HG03342 (cell line): ENCODE results near the gene NLRC5.
A peak's percentile ranks its signal among the peaks of the same experiment; 100 is the strongest.

Experiments
- ATAC-seq: cut with Tn5 transposase; IDR thresholded peaks from one replicate; pipeline ENCODE4 v1.9.1; 2021; ENCODE audit warnings: mild to moderate bottlenecking, moderate library complexity; ENCODE audit not compliant: unreplicated experiment

NLRC5 gene

DNA sequence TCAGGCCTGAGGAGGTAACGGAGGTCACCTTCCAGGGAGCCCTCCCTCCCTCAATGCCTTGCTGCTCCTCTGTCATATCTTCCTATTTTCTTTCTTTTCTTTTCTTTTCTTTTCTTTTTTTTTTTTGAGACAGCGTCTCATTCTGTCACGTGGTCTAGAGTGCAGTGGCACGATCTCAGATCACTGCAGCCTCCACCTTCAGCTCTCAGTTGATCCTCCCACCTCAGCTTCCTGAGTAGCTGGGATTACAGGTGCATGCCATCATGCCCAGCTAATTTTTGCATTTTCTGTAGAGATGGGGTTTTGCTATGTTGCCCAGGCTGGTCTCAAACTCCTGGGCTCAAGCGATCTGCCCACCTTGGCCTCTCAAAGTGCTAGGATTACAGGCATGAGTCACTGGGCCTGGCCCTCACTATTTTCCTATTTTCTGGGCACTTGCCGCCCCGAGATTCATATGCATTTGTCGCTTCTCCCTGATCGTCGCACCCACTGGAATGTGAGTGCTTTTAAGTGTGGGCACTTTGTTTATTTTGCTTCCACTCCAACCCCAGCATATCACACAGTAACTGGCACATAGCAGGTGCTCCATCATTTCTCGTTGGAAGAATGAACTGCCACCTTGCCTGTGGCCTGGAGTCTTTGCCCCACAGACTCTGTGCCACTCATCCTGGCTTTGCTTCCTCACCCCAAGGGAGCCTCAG, 134.8 kb downstream of the NLRC5 start:
- ATAC-seq, result no peak

DNA sequence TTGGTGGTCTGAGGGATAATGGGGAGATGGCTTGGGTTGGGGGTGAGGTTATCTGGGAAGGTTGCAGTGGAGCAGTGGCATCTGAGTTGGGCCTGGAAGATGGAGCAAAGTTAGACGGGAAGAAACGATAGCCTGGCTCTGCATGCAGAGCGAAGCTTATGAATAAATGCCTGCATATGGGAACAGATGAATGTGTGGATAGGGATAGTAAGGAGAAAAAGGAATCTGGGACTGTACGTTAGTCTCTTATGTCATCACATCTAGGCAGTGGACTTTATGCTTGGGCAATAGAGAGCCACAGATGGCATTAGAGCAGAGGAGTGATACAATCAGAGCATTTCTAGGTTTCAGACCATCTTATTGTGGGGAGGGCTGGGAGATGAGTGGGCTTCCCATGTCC, 136.0 kb downstream of the NLRC5 start:
- no peak for ATAC-seq

DNA sequence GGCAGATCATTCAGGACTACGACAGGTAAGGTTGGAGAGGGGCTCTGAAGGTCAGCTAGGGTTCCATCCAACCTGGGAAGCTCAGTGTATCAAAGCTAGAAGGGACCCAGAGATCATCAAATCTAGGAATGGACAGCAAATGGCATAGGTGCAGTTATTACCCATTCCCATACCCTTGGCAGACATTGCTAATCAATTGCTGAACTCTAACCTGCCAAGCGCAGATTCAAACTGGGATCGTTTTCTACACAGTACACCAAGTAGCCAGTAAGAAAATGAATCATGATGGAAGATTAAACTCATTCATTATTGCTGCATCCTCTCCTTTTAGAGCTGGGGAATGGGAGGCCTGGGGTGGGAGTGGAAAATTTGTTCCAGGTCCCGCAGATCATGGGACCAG, 136.6 kb downstream of the NLRC5 start:
- no peak for ATAC-seq

DNA sequence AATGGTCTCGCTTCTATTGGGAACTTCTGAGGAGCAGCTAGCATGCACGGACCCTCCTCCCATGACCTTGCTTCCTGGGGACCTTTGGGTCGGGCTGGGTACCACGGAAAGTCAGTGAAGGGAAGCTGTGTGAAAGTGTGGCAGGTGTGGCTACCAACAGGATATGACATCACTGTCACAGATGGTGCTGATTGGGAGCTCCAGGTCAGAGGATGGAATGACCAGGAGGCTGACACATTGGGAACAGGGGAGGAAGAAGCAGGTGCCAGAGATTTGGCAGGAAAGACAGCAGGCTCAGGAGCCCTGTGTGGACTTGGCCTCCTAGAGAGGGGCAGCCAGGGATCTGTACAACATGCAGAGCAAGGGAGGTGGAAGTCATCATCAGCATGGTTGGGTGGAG, 137.1 kb downstream of the NLRC5 start:
- no peak for ATAC-seq

DNA sequence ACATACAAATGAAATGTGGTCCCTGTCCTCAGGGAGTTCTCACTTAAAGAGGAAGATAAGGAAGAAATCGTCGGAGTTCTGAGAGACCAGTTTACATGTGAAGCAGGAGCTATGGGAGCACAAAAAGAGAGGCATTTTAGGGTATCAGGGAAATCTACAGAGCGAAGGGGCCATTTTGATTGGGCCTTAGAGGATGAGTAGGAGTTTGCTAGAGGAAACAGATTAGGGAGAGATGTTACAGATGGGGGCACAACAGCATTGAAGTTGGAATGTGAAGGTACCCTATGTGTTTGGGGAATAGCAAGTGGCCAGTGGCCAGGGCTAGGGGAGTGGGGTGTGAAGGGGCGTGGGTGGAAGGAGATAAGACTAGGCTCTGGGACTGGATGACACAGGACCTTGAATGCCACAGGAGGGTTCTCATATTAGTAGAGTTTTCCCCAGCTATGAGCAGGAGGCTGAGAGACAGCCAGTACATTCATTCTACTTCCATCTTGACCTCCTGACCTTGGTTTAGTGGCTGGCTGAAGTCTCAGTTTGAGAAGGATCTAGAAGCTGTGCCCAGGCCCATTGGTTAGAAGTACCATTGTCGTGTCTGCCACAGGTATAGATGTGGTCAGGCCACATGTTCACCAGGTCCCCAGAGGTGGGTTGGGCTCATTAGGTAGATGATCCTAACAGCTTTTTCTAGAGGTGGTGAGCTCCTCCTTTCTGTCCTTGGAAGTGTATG, 137.8 kb downstream of the NLRC5 start:
- ATAC-seq, result peak; percentile 59

DNA sequence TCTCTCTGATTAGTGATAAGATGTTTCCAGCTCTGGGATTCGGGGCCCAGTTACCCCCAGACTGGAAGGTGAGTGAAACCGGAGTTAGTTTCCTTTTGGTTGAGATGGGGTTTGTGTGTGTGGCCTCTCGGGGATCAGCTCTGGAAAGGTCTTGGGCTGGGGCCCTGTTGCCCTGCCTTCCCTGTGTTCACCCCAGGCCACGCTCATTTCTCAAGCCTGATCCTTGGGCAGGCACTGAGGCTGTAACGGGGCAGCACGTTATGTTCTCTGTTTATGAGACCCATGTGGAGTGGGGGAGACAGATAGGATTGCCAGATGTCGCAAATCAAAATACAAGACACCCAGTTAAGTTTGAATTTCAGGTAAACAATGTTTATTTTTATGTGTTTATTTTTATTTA, 138.5 kb downstream of the NLRC5 start:
- ATAC-seq, result peak; percentile 13

DNA sequence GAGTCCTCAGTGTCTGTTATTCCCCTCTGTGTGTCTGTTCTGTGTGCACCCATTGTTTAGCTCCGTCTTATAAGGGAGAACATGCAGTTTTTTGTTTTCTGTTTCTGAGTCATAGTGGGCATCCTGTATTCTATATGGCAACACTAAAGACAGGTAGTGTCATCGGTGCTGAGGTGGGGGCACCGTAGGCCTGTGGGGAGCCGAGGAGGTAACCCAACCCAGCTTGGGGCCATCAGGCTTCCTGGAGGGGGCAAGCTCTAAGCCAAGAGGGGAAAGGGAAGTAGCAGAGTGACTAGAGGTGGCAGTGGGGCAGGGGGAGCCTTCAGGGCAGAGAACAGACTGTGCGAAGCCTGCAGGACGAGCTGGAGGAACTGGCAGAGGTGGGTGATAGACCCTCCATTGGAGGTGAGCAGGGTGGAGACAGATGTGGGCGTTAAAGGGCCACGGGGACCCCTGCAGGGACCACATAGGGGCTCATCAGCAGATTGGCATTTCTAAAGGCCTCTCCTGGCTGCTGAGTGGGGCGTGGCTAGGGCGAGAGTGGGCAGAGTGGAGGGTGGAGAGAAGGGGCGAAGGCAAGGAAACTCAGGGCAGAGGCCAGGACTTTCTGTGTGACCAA, 139.5 kb downstream of the NLRC5 start:
- ATAC-seq, result peak; percentile 46

DNA sequence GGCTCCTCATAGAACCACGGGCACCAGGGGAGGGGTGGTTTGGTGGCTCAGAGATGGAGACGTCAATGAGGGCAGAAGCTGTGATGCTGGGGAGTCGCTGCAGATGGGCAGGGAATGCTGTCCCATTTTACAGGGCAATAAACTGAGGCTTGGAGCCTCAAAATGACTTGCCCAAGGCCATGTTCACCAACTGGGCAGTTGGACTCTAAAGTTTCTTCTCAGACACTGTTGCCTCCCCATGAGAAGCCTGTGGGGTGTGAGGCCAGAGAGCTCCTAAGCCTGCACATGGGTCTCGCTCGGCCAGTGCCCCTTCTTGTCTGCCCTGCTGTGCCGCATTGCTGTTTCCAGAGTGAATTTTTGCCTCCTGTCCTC, 141.6 kb downstream of the NLRC5 start:
- ATAC-seq, result no peak

DNA sequence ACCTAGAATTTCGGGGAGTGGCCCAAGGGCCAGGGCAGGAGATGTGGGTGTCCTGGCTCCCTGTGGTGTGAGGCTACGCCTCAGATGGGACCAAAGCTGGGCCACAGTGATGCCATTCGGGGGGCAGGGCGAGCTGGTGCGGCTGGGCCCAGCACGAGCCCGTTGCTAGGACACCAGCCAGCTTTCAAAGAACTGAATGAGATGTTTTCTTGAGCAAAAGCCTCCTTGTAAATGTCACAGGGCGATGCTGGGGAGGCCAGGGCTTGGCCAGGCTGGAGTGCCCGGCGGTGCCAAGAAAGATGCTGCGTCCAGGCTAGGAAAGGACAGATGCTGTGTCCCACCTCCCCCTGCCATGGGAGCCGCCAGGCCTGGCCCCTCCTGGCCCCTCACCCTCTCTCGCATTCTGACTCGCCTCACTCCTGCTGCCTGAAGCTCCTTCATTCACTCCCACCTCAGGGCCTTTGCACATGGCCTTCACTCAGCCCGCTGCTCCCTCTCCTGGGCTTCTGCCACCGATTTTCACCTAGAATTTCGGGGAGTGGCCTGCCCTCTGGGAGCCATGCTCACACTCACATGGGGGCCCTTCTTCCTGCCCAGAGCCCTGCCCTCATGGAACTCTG, 142.1 kb downstream of the NLRC5 start:
- ATAC-seq, result no peak

DNA sequence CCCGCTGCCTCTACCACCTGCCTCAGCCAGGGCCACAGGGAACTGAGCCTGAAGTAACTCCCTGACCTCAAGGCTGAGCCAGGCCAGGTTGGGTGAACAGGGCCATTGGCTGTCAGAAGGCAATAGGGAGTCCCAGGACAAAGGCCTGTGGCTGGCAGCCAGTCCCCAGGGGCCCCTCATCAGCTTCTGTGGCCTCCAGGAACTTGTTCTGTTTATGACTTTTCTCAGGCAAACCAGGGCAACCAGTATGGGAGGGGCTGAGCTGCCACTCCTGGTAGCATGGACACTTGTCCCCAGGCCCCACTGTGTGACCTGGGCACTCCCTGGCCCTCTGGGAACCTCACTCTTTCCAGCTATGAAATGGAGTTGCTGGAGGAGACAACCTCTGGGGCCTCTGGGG, 143.1 kb downstream of the NLRC5 start:
- no peak for ATAC-seq

DNA sequence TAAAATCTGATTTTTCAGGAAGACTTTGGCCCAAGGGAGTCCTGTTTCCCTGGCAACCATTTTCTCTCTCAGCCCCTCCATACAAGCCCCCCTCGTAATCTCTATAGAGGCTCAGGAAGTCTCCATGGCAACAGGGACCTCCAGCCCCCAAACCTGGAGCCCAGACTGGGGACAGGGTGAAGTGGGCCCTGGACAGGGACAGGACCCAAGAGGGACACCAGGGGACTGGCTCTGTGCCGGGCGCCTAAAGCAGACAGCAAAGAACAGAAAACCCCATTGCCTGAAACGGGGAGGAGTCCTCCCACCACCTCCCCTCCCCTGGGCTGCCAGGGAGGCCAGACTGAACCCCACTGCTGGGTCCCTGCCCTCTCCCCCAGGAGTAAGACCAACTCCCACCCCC, 143.7 kb downstream of the NLRC5 start:
- no peak for ATAC-seq
